OCI-LY7 (cell line): ENCODE measurements around the gene DNHD1.

ENCODE experiments used
- CTCF ChIP-seq: fragments of 200-600 bp; sonication (generic); conservative IDR thresholded peaks from 2 replicates; pipeline ENCODE4 v1.5.1; 2014; ENCODE audit warnings: mild to moderate bottlenecking, antibody characterized with exemption, low read length, moderate library complexity, mixed read lengths
- EZH2phosphoT487 ChIP-seq: fragments of 200-600 bp; sonication (generic); IDR thresholded peaks from 2 replicates; pipeline ENCODE4 v1.6.1; 2018; ENCODE audit warnings: low read depth, borderline replicate concordance, mild to moderate bottlenecking, mixed run types, antibody characterized with exemption, low read length, moderate library complexity, mixed read lengths

GRCh38 chr11:6548121-6548520 is 51.0 kb downstream of the DNHD1 start:
- TF ChIP-seq CTCF (no peak), EZH2phosphoT487 (no peak)
